Prostate gland (tissue), 2 donors: ENCODE data around the gene UGT1A6.

ENCODE experiments used
- CTCF ChIP-seq, 4 experiments: fragments of 200-600 bp in 2 of 4; fragments of 450-650 bp in 2 of 4; sonication (generic) in 2 of 4; IDR thresholded peaks; 1 replicate in 3 of 4; 2 replicates in 1 of 4; pipeline ENCODE4 v1.5.1; 2016 to 2019; ENCODE audit warnings: antibody characterized with exemption in 4 of 4, mild to moderate bottlenecking in 2 of 4, moderate library complexity in 2 of 4
- POLR2A ChIP-seq: fragments of 450-650 bp; IDR thresholded peaks from one replicate; pipeline ENCODE4 v1.6.1; 2016; ENCODE audit warnings: antibody characterized with exemption, mild to moderate bottlenecking

DNA sequence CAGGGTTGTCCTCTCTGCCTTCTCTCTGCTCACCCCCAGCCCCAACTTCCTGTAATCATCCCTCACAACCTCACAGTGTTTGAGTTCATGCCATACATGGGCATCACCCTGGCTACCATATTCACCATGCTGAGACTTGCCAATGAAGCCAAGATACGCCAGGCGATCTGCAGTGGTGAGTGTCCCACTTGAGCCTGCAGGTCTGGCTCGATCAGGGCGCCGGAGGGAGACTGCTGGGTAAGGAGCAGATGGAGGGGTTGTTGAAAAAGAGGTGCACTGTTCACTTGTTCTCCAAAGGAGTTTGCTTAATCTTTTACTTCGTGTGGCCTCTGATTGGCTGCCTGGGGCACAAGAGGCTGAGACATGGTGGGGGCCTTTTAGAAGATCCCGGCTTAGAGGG, 100.0 kb downstream of the UGT1A6 start:
- TF ChIP-seq POLR2A (no peak), CTCF (IDR thresholded peaks at IDR 0.05) (no peak)
